Right renal cortex interstitium (tissue), 3 donors: ENCODE measurements around the gene FGF22. TPM values are rescaled to one million over a fixed set of nuclear protein-coding genes. Genes with fewer than 3 reads are reported as not detected.

Experiments
- polyA plus RNA-seq, 3 donors: library from polyadenylated mRNA; unstranded; fragments of 120-200 nt; gene quantifications; one replicate each; pipeline ENCODE4 v1.2.1, GENCODE V29; 2013; ENCODE audit not compliant: insufficient read length in 3 of 3

The FGF22 gene
- polyA plus RNA-seq, 3 donors = 0.32 to 0.42 (median 0.35) TPM

Other genes with a start within 250 kb of the FGF22 start
- gene C2CD4C, start 230.7 kb upstream of the FGF22 start, polyA plus RNA-seq = 1 to 10 TPM; 1.1 to 1.4 (median 1.2) TPM
- 10 to 100 TPM; 21.5 to 25.9 (median 21.5) TPM for gene SHC2, start 178.8 kb upstream of the FGF22 start, polyA plus RNA-seq
- gene MADCAM1, start 143.4 kb upstream of the FGF22 start, polyA plus RNA-seq = 1 to 10 TPM; 2.3 to 3.9 (median 2.3) TPM
- gene TPGS1, start 132.4 kb upstream of the FGF22 start, polyA plus RNA-seq = 1 to 10 TPM; 4.3 to 6.7 (median 5.8) TPM
- 10 to 100 TPM; 53.8 to 68.8 (median 55.4) TPM for gene CDC34, start 108.1 kb upstream of the FGF22 start, polyA plus RNA-seq
- under 1 TPM in 1 of 3 donors, not detected in 2; 0.12 TPM for gene GZMM, start 95.8 kb upstream of the FGF22 start, polyA plus RNA-seq
- gene BSG, start 67.3 kb upstream of the FGF22 start, polyA plus RNA-seq = 100 to 1,000 TPM; 377 to 439 (median 378) TPM
- gene HCN2, start 50.0 kb upstream of the FGF22 start, polyA plus RNA-seq = under 1 TPM; 0.17 to 0.25 (median 0.24) TPM
- 10 to 100 TPM; 55.5 to 58.1 (median 56.1) TPM for gene POLRMT, start 6.3 kb upstream of the FGF22 start, polyA plus RNA-seq
- gene RNF126, start 23.3 kb downstream of the FGF22 start, polyA plus RNA-seq = 10 to 100 TPM; 18.8 to 22.9 (median 21.4) TPM
- gene FSTL3, start 36.5 kb downstream of the FGF22 start, polyA plus RNA-seq = 10 to 100 TPM; 15.1 to 16.2 (median 16.2) TPM
- gene PRSS57, start 55.6 kb downstream of the FGF22 start, polyA plus RNA-seq = under 1 TPM; 0.13 to 0.19 (median 0.15) TPM
- 10 to 100 TPM; 62.7 to 78.6 (median 77.9) TPM for gene PALM, start 69.1 kb downstream of the FGF22 start, polyA plus RNA-seq
- 1 to 10 TPM; 6.4 to 7.6 (median 6.5) TPM for gene MISP, start 111.2 kb downstream of the FGF22 start, polyA plus RNA-seq
- 100 to 1,000 TPM; 356 to 395 (median 364) TPM for gene PTBP1, start 157.6 kb downstream of the FGF22 start, polyA plus RNA-seq
- 10 to 100 TPM in 2 of 3 donors, 1 to 10 TPM in 1; 9.5 to 12.3 (median 11.1) TPM for gene PLPPR3, start 182.1 kb downstream of the FGF22 start, polyA plus RNA-seq
- gene AZU1, start 188.0 kb downstream of the FGF22 start, polyA plus RNA-seq = 1 to 10 TPM in 1 of 3 donors, under 1 TPM in 2; 0.31 to 1.1 (median 0.83) TPM
- 1 to 10 TPM in 1 of 3 donors, under 1 TPM in 2; 0.32 to 1.6 (median 0.78) TPM for gene PRTN3, start 201.1 kb downstream of the FGF22 start, polyA plus RNA-seq
- gene ELANE, start 212.4 kb downstream of the FGF22 start, polyA plus RNA-seq = under 1 TPM in 2 of 3 donors, not detected in 1; 0.29 to 0.51 TPM
- 1 to 10 TPM; 1.4 to 2.0 (median 2.0) TPM for gene CFD, start 219.8 kb downstream of the FGF22 start, polyA plus RNA-seq